ENCODE results near the gene PCSK6.

DNA sequence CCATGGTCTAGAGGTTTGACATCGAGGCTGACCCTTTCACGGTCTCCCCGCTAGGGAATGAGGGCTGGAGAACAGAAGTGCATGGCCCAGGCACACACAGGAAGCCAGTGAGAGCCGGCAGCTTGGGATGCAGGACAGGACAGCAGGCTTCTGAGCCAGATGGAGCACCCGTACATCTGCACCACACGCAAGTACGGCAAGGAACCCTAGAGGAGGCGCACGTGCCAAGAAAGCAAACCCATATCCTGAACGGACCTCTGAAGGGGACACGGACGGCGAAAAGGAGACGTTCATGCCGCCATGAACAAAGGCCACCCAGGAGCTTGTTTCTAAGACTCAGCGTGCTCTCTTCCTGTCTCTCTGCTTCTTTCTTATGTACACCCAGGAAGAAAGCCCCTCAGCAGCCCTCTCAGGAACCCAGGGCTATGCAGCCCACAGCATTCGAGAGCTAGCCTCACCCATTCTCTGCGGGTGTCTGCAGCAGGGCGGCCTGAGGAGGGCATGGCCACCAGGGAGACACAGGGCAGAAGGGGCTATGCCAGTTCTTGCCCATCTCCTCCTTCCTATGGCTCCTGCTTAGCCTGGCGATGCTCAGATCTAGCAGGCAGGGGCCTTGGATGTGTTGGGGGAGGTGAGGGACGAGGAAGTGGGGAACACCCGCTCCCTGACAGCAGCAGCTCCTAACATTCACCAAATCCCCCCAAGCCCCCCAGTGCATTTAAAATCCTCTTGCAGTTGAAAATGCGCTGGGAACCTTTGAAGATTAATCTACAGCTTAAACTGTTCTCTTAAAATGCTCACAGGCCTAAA is 81.3 kb downstream of the PCSK6 start:
- TF ChIP-seq, protein P1, sequence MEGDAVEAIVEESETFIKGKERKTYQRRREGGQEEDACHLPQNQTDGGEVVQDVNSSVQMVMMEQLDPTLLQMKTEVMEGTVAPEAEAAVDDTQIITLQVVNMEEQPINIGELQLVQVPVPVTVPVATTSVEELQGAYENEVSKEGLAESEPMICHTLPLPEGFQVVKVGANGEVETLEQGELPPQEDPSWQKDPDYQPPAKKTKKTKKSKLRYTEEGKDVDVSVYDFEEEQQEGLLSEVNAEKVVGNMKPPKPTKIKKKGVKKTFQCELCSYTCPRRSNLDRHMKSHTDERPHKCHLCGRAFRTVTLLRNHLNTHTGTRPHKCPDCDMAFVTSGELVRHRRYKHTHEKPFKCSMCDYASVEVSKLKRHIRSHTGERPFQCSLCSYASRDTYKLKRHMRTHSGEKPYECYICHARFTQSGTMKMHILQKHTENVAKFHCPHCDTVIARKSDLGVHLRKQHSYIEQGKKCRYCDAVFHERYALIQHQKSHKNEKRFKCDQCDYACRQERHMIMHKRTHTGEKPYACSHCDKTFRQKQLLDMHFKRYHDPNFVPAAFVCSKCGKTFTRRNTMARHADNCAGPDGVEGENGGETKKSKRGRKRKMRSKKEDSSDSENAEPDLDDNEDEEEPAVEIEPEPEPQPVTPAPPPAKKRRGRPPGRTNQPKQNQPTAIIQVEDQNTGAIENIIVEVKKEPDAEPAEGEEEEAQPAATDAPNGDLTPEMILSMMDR (IDR thresholded peaks at IDR 0.05; ENCODE audit: low read length) = no peak
- no peak for TF ChIP-seq EZH2 (optimal IDR thresholded peaks at IDR 0.05; ENCODE audit: low read depth, low read length)
- no peak for TF ChIP-seq EZH2phosphoT487 (IDR thresholded peaks at IDR 0.05; ENCODE audit: low read length)

All from MM.1S (cell line).